ENCODE data around the gene CDK12. TPM values are rescaled to one million over a fixed set of nuclear protein-coding genes. Genes with fewer than 3 reads are reported as not detected.

Gene CDK12
- total and polyA plus RNA-seq, 5 donors, result 8.2 to 27.9 (median 25.3) TPM

- DNase-seq (peak; percentile 44 to 79 (median 66)), ATAC-seq (peak; percentile 82 to 86)
- WGBS, result 56% methylated on average over 7 of the region's 7 CpGs
- intact Hi-C loops (cut with DNase I), result loop anchor here in 3 of 4 donors (2.0 to 5.0 kb wide), 2 partner anchors 74 kb away; no protein-coding TSS in a partner anchor
- H3K9me3 ChIP-seq (ENCODE audit: control insufficient read depth, low read length), result no peaks in the 10 kb centered on the region
- H3K27me3 ChIP-seq (ENCODE audit: control insufficient read depth, insufficient read depth), result no peaks in the 10 kb centered on the region
- peak overlapping the region; percentile 78 for H3K27ac ChIP-seq (ENCODE audit: low read length)
- H3K4me3 ChIP-seq (ENCODE audit: low read length), result no peak overlapping the region
- H3K4me1 ChIP-seq (ENCODE audit: control insufficient read depth, insufficient read depth, low read length), result peaks cover 4% of the 10 kb centered on the region
These were observed 87.4 kb downstream of the CDK12 start for GRCh38 chr17:39548494-39549225.

GRCh38 chr17:39549747-39550573, 88.7 kb downstream of the CDK12 start:
- Histone ChIP-seq H3K4me1 (ENCODE audit: control insufficient read depth, insufficient read depth, low read length) (peaks cover 4% of the 10 kb centered on the region), H3K27ac (ENCODE audit: low read length) (no peak overlapping the region), H3K27me3 (ENCODE audit: control insufficient read depth, insufficient read depth) (no peaks in the 10 kb centered on the region), H3K4me3 (ENCODE audit: low read length) (no peak overlapping the region), H3K9me3 (ENCODE audit: control insufficient read depth, low read length) (no peaks in the 10 kb centered on the region)
- WGBS, result 79% methylated on average over 6 of the region's 6 CpGs
- ATAC-seq (no peak), DNase-seq (no peak)
- intact Hi-C loops (cut with DNase I), result loop anchor here (2.0 to 5.0 kb wide), 2 partner anchors 72 to 73 kb away; no protein-coding TSS in a partner anchor

- Histone ChIP-seq H3K9me3 (ENCODE audit: control insufficient read depth, low read length) (no peaks in the 10 kb centered on the region), H3K27me3 (ENCODE audit: control insufficient read depth, insufficient read depth) (no peaks in the 10 kb centered on the region), H3K4me1 (ENCODE audit: control insufficient read depth, insufficient read depth, low read length) (peaks cover 4% of the 10 kb centered on the region), H3K27ac (ENCODE audit: low read length) (no peak overlapping the region), H3K4me3 (ENCODE audit: low read length) (no peak overlapping the region)
- intact Hi-C loops (cut with DNase I), result loop anchor here in 1 of 4 donors (5.0 kb wide), 1 partner anchor 70 kb away; no protein-coding TSS in a partner anchor
- no peak for DNase-seq
- no peak for ATAC-seq
- 72% methylated on average over 1 of the region's 1 CpG for WGBS
These were observed 90.6 kb downstream of the CDK12 start for GRCh38 chr17:39551879-39552278.

- intact Hi-C loops (cut with DNase I), result loop anchor here in 1 of 4 donors (5.0 kb wide), 1 partner anchor 69 kb away; no protein-coding TSS in a partner anchor
- no peak for DNase-seq
- Histone ChIP-seq H3K4me3 (ENCODE audit: low read length) (no peak overlapping the region), H3K4me1 (ENCODE audit: control insufficient read depth, insufficient read depth, low read length) (peaks cover 2% of the 10 kb centered on the region), H3K27me3 (ENCODE audit: control insufficient read depth, insufficient read depth) (no peaks in the 10 kb centered on the region), H3K27ac (ENCODE audit: low read length) (no peak overlapping the region), H3K9me3 (ENCODE audit: control insufficient read depth, low read length) (no peaks in the 10 kb centered on the region)
- ATAC-seq, result no peak
- 44% methylated on average over 2 of the region's 2 CpGs for WGBS
These were observed 92.2 kb downstream of the CDK12 start for GRCh38 chr17:39553341-39553945.

- DNase-seq, result no peak
- no peak for ATAC-seq
- no peaks in the 10 kb centered on the region for H3K4me1 ChIP-seq (ENCODE audit: control insufficient read depth, insufficient read depth, low read length)
- intact Hi-C loops (cut with DNase I), result no loop called here
- no peaks in the 10 kb centered on the region for H3K9me3 ChIP-seq (ENCODE audit: control insufficient read depth, low read length)
- H3K4me3 ChIP-seq (ENCODE audit: low read length), result no peak overlapping the region
- no peak overlapping the region for H3K27ac ChIP-seq (ENCODE audit: low read length)
- H3K27me3 ChIP-seq (ENCODE audit: control insufficient read depth, insufficient read depth), result no peaks in the 10 kb centered on the region
- 69% methylated on average over 2 of the region's 2 CpGs for WGBS
These were observed 94.1 kb downstream of the CDK12 start for GRCh38 chr17:39555368-39555767.

- Histone ChIP-seq H3K27me3 (ENCODE audit: control insufficient read depth, insufficient read depth) (no peaks in the 10 kb centered on the region), H3K4me1 (ENCODE audit: control insufficient read depth, insufficient read depth, low read length) (no peaks in the 10 kb centered on the region), H3K4me3 (ENCODE audit: low read length) (no peak overlapping the region), H3K27ac (ENCODE audit: low read length) (no peak overlapping the region), H3K9me3 (ENCODE audit: control insufficient read depth, low read length) (no peaks in the 10 kb centered on the region)
- ATAC-seq (no peak), DNase-seq (no peak)
- intact Hi-C loops (cut with DNase I), result no loop called here
- 35% methylated on average over 1 of the region's 1 CpG for WGBS
These were observed 95.1 kb downstream of the CDK12 start for GRCh38 chr17:39556423-39556822.

- Histone ChIP-seq H3K4me1 (ENCODE audit: control insufficient read depth, insufficient read depth, low read length) (no peaks in the 10 kb centered on the region), H3K27ac (ENCODE audit: low read length) (no peak overlapping the region), H3K9me3 (ENCODE audit: control insufficient read depth, low read length) (no peaks in the 10 kb centered on the region), H3K4me3 (ENCODE audit: low read length) (no peak overlapping the region), H3K27me3 (ENCODE audit: control insufficient read depth, insufficient read depth) (no peaks in the 10 kb centered on the region)
- intact Hi-C loops (cut with DNase I), result no loop called here
- WGBS, result 70% methylated on average over 1 of the region's 1 CpG
- ATAC-seq, result no peak
- no peak for DNase-seq
These were observed 101.1 kb downstream of the CDK12 start for GRCh38 chr17:39562395-39562794.

- Histone ChIP-seq H3K9me3 (ENCODE audit: control insufficient read depth, low read length) (no peaks in the 10 kb centered on the region), H3K4me1 (ENCODE audit: control insufficient read depth, insufficient read depth, low read length) (no peaks in the 10 kb centered on the region), H3K4me3 (ENCODE audit: low read length) (no peak overlapping the region), H3K27ac (ENCODE audit: low read length) (no peak overlapping the region), H3K27me3 (ENCODE audit: control insufficient read depth, insufficient read depth) (no peaks in the 10 kb centered on the region)
- intact Hi-C loops (cut with DNase I), result no loop called here
- DNase-seq (no peak), ATAC-seq (no peak)
- 77% methylated on average over 7 of the region's 7 CpGs for WGBS
These were observed 101.7 kb downstream of the CDK12 start for GRCh38 chr17:39562976-39563375.

GRCh38 chr17:39563476-39563875, 102.2 kb downstream of the CDK12 start:
- peak in 2 of 3 donors; percentile 51 to 60 for DNase-seq
- H3K27ac ChIP-seq (ENCODE audit: low read length), result no peak overlapping the region
- peak in 1 of 2 donors; percentile 39 for ATAC-seq
- no peaks in the 10 kb centered on the region for H3K27me3 ChIP-seq (ENCODE audit: control insufficient read depth, insufficient read depth)
- H3K9me3 ChIP-seq (ENCODE audit: control insufficient read depth, low read length), result no peaks in the 10 kb centered on the region
- intact Hi-C loops (cut with DNase I), result no loop called here
- H3K4me3 ChIP-seq (ENCODE audit: low read length), result no peak overlapping the region
- no peaks in the 10 kb centered on the region for H3K4me1 ChIP-seq (ENCODE audit: control insufficient read depth, insufficient read depth, low read length)
- 27% methylated on average over 17 of the region's 17 CpGs for WGBS

GRCh38 chr17:39564211-39564848, 103.0 kb downstream of the CDK12 start:
- ATAC-seq (peak in 1 of 2 donors; percentile 20), DNase-seq (no peak)
- H3K27ac ChIP-seq (ENCODE audit: low read length), result no peak overlapping the region
- no peaks in the 10 kb centered on the region for H3K27me3 ChIP-seq (ENCODE audit: control insufficient read depth, insufficient read depth)
- intact Hi-C loops (cut with DNase I), result no loop called here
- no peaks in the 10 kb centered on the region for H3K9me3 ChIP-seq (ENCODE audit: control insufficient read depth, low read length)
- H3K4me1 ChIP-seq (ENCODE audit: control insufficient read depth, insufficient read depth, low read length), result no peaks in the 10 kb centered on the region
- 77% methylated on average over 4 of the region's 4 CpGs for WGBS
- no peak overlapping the region for H3K4me3 ChIP-seq (ENCODE audit: low read length)
